Brain microvascular endothelial cell (primary cell): ENCODE results near the gene AMOTL1.

ENCODE experiments used
- DNase-seq: peaks from one replicate; pipeline ENCODE4 v3.0.0-alpha.2; 2020
- H3K27ac ChIP-seq: fragments of 250-450 bp; sonication (Bioruptor Pico); 2 replicates; pipeline ENCODE4 v1.5.1; 2020; ENCODE audit warnings: mild to moderate bottlenecking, moderate library complexity
- H3K27me3 ChIP-seq: fragments of 250-450 bp; sonication (Bioruptor Pico); replicated peaks from 2 replicates; pipeline ENCODE4 v1.5.1; 2020; ENCODE audit warnings: mild to moderate bottlenecking
- H3K36me3 ChIP-seq: fragments of 250-450 bp; sonication (Bioruptor Pico); replicated peaks from 2 replicates; pipeline ENCODE4 v1.5.1; 2020; ENCODE audit warnings: mild to moderate bottlenecking
- H3K4me3 ChIP-seq: 2 replicates; pipeline ENCODE4 v1.5.1; 2011; ENCODE audit warnings: low read depth, mild to moderate bottlenecking, control low read depth, low read length, moderate library complexity
- in situ Hi-C: cut with HindIII; loops from 2 replicates; pipeline ENCODE4 v1.10.0; 2017; ENCODE audit warnings: low sequenced_read_pairs, low pct_ligation_motif_present
- TF ChIP-seq, protein P1 (sequence below): IDR thresholded peaks from 2 replicates; pipeline ENCODE4 v1.5.1; 2011; ENCODE audit warnings: low read depth, mild to moderate bottlenecking, moderate library complexity, low read length, control low read depth, inconsistent platforms; ENCODE audit errors: missing control alignments

AMOTL1 gene

DNA sequence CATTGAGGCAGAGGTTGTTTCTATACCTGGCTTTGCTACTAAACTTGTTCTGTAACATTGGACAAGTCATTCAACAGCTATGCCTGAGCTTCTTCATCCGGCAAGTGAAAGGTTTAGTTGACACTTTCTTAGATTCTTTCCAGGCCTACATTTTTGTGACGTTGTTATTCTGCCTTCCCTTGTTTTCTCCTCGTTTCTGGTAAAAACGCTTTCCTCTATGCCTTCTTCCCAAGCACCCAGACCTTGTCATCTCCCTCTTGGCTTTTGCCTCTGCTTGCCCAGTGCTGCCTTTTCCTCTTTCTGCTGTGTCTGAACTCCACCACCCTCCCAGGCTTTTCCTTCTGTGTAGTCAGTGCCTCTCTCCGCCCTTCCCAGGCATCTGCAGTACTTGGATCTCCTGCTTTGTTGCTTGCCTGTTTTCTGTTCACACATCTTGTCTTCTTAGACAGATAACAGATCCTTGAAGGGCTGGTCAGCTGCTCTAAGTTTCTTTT, 1.4 kb upstream of the AMOTL1 start:
- Histone ChIP-seq H3K4me3 (no peak overlapping the region), H3K27me3 (no peaks in the 10 kb centered on the region), H3K36me3 (no peaks in the 10 kb centered on the region), H3K27ac (no peak overlapping the region)
- TF ChIP-seq, protein P1, sequence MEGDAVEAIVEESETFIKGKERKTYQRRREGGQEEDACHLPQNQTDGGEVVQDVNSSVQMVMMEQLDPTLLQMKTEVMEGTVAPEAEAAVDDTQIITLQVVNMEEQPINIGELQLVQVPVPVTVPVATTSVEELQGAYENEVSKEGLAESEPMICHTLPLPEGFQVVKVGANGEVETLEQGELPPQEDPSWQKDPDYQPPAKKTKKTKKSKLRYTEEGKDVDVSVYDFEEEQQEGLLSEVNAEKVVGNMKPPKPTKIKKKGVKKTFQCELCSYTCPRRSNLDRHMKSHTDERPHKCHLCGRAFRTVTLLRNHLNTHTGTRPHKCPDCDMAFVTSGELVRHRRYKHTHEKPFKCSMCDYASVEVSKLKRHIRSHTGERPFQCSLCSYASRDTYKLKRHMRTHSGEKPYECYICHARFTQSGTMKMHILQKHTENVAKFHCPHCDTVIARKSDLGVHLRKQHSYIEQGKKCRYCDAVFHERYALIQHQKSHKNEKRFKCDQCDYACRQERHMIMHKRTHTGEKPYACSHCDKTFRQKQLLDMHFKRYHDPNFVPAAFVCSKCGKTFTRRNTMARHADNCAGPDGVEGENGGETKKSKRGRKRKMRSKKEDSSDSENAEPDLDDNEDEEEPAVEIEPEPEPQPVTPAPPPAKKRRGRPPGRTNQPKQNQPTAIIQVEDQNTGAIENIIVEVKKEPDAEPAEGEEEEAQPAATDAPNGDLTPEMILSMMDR = no peak
- in situ Hi-C loops = no loop called here
- no peak for DNase-seq

- DNase-seq = no peak
- Histone ChIP-seq H3K27me3 (no peaks in the 10 kb centered on the region), H3K4me3 (no peak overlapping the region), H3K36me3 (no peaks in the 10 kb centered on the region), H3K27ac (no peak overlapping the region)
- TF ChIP-seq, protein P1 = no peak
- in situ Hi-C loops = no loop called here
Measured at GRCh38 chr11:94767291-94767690, 865 bp upstream of the AMOTL1 start.

DNA sequence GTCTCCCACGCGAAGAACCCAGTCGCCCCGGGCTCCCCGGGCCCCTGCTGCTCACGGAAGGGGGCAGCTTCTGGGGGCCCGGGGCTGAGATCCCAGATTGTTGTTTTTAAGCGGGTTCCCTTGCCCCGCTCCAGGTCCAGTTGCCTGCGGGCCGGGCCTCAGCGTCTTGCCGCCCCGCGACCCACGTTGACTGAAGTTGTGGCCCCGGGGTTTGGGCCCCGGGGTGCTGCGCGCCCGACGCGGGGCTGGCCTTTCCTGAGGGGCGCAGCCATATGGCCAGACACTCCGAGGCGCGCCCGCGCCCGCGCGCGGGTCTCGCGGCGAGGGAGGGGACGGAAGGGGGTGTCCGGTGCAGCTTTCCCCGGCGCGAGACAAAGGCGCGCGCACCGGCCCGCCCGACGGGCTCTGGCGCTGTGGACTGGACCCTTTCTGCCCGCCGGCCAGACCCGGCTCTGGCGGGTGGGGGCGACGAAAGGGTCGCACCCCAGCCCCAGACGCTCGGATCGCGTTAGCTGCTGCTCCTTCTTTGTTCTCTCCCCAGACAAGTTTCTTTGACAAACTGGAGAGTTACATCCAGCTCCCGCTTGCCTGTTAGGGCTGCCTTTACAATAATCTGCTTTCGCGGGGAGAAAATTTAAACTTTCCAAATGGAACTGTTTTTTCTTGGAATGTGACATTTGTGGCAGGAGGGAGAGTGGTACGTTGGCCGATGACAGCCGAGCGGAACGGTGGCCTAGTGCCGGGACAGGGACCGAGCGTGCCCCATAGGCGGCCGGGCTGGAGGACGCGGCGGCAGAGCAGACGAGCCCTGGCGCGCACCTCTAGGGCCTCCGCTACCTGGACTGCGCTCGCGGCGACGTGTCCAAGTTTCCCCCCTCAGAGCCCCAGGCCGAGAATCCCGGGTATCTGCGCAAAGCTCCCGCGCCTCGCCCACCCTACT, 716 bp downstream of the AMOTL1 start:
- TF ChIP-seq, protein P1 = no peak
- DNase-seq = no peak
- Histone ChIP-seq H3K27ac (peak overlapping the region; percentile 43), H3K27me3 (no peaks in the 10 kb centered on the region), H3K4me3 (peak overlapping the region; percentile 93), H3K36me3 (no peaks in the 10 kb centered on the region)
- in situ Hi-C loops = no loop called here

DNA sequence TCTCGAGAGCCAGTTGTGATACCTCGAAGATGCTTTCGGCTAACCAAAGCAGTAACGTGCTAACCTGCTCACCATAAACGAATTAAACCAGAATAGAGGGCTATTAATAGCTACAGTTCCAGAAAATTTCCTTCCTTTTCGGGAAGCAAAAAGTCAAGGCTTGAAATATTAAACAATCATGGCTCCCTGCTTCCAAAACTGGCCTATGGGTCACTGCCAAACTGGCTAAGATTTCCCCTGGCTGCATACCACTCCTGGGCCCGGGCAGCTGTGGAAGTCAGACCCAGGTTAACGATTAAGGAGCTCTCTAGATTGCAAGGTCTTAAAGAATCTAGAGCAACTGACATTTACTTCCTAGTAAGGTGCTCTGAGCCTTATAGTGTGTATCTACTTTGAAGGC, 1.7 kb downstream of the AMOTL1 start:
- no peak for DNase-seq
- TF ChIP-seq, protein P1 = no peak
- no peaks in the 10 kb centered on the region for H3K36me3 ChIP-seq
- in situ Hi-C loops = no loop called here
- H3K4me3 ChIP-seq = peak overlapping the region; percentile 93
- H3K27ac ChIP-seq = no peak overlapping the region
- H3K27me3 ChIP-seq = no peaks in the 10 kb centered on the region

DNA sequence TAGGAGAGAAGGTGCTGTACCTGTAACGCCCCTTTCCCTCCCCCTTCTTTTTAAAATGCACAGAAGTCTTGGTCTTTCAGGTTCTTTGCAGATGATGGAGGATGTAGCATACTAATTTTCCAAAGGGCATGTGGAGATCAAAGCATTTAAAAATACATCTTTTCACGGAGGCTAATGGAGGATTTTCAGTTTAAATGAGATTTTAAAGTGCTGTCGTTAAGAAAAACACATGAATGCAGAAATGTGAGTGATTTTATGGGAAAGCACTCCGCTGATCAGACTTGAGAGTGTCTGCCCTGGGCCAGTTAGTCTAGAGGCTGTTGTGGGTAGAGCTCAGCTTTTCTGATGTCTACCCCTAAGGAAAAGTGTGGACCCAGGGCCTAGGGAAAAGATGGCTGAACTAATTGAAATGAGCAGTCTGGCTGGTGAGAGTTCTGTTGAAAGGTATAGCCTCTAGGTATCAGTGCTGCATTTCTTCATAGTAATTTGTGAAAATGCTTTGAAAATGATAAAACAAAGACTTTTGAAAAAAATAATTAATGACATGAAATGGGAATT, 2.5 kb downstream of the AMOTL1 start:
- H3K27ac ChIP-seq = no peak overlapping the region
- H3K36me3 ChIP-seq = no peaks in the 10 kb centered on the region
- peak overlapping the region; percentile 93 for H3K4me3 ChIP-seq

More for the DNA sequence above, 2.5 kb downstream of the AMOTL1 start:
- in situ Hi-C loops = no loop called here
- H3K27me3 ChIP-seq = no peaks in the 10 kb centered on the region
- TF ChIP-seq, protein P1 = no peak
- no peak for DNase-seq
